GM04503 (cell line): ENCODE data around the gene METTL23.
"Not testable (repeated sequence)": the region's sequence is repeated elsewhere in the genome, so short reads cannot be mapped to it uniquely, and the experiment has no call there.

ENCODE experiments used
- DNase-seq: peaks from one replicate; pipeline ENCODE4 v3.0.0-alpha.2; 2012; ENCODE audit warnings: low read depth

The METTL23 gene

GRCh38 chr17:76695059-76695831 is 31.4 kb upstream of the METTL23 start:
- no peak for DNase-seq

GRCh38 chr17:76696763-76697701 is 29.6 kb upstream of the METTL23 start:
- DNase-seq, result no peak

GRCh38 chr17:76697702-76698465 is 28.8 kb upstream of the METTL23 start:
- DNase-seq, result no peak

- not testable (repeated sequence) for DNase-seq
These were observed 28.1 kb upstream of the METTL23 start for GRCh38 chr17:76698466-76698977.

- DNase-seq, result no peak
These were observed 26.4 kb upstream of the METTL23 start for GRCh38 chr17:76700270-76700616.

- DNase-seq, result peak; percentile 67
These were observed 25.8 kb upstream of the METTL23 start for GRCh38 chr17:76700617-76701470.

GRCh38 chr17:76701471-76701967 is 25.1 kb upstream of the METTL23 start:
- no peak for DNase-seq

GRCh38 chr17:76702076-76702475 is 24.6 kb upstream of the METTL23 start:
- DNase-seq, result no peak

GRCh38 chr17:76702941-76703637 is 23.6 kb upstream of the METTL23 start:
- DNase-seq, result no peak

- DNase-seq, result no peak
These were observed 21.8 kb upstream of the METTL23 start for GRCh38 chr17:76704805-76705204.

GRCh38 chr17:76706817-76707216 is 19.8 kb upstream of the METTL23 start:
- DNase-seq, result no peak

GRCh38 chr17:76707985-76708807 is 18.4 kb upstream of the METTL23 start:
- no peak for DNase-seq

- peak; percentile 95 for DNase-seq
These were observed 17.3 kb upstream of the METTL23 start for GRCh38 chr17:76709077-76709950.

GRCh38 chr17:76709951-76710862 is 16.4 kb upstream of the METTL23 start:
- not testable (repeated sequence) for DNase-seq

- no peak for DNase-seq
These were observed 15.6 kb upstream of the METTL23 start, which contains the start of gene MXRA7 for GRCh38 chr17:76710863-76711611. Gene MXRA7 (minus strand): TSS chr17:76710965. CDS start chr17:76710946, 19 bp downstream.

GRCh38 chr17:76712321-76712720 is 14.3 kb upstream of the METTL23 start:
- not testable (repeated sequence) for DNase-seq
